Globus pallidus (tissue), 1 donor: ENCODE results near the gene GSDME.
A peak's percentile ranks its signal among the peaks of the same experiment; 100 is the strongest.

Experiments used
- DNase-seq: peaks from one replicate; pipeline ENCODE4 v3.0.0-alpha.2; 2015; ENCODE audit warnings: low spot score

The GSDME gene

GRCh38 chr7:24653316-24654085, 103.8 kb downstream of the GSDME start:
- DNase-seq: peak; percentile 47

DNA sequence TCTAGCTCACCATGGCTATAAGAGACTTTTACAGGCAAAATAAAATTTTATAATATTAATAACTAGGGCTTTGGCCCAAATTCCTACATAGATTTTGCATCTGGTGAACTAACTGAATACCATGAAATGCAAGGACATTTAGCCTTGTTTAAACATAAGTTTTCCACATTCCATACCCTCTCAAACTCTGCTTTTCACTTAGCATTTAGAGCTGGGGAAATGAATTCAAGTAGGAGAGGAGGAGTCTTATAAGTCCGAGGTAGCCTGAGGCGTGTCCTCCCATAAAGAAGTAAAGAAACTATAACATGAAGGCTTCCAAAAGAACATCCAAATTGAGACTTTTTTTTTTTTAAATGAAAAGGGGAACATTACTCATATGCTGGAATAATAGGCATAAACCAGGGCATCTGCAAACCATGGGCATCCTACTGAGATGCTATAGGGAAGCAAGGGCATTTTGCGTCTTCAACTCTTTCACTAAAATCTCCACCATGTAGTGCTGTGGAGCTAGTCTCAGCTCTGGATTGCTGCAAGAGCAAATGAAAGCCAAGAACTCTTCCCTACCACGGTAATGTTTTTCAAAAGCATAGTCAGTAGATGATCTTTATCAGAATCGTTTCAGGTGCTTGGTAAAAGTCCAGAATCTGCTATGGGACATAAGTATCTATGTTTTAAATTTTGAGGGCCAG, 104.9 kb downstream of the GSDME start:
- DNase-seq: peak; percentile 15
